WTC11 (cell line): ENCODE results near the gene SRPK3. TPM values are rescaled to one million over a fixed set of nuclear protein-coding genes. Genes with fewer than 3 reads are reported as not detected.

Experiments used
- ATAC-seq: fragments of 200-7000 bp; cut with Tn5 transposase; 2 replicates; pipeline ENCODE4 v1.10.0; 2021; ENCODE audit warnings: mild to moderate bottlenecking, moderate library complexity
- CTCF ChIA-PET: fragments of 300-600 bp; sonication (Branson Sonifier 250); formaldehyde crosslinking; loops from one replicate; lab custom pipeline; 2021; ENCODE audit warnings: antibody characterized with exemption; lab: Charles Lee
- POLR2A ChIA-PET: fragments of 350-600 bp; sonication (Branson Sonifier 250); formaldehyde crosslinking; loops from one replicate; lab custom pipeline; 2021; ENCODE audit warnings: antibody characterized with exemption; lab: Charles Lee
- DNase-seq: peaks from one replicate; pipeline ENCODE4 v3.0.0; 2021; ENCODE audit warnings: low spot score
- H3K27ac Mint-ChIP-seq: 2 replicates; pipeline ENCODE4 v1.8.0; 2021; ENCODE audit warnings: mixed read lengths
- H3K27me3 Mint-ChIP-seq: 2 replicates; pipeline ENCODE4 v1.8.0; 2021; ENCODE audit warnings: low read depth, mild to moderate bottlenecking, moderate library complexity, mixed read lengths
- H3K36me3 Mint-ChIP-seq: 2 replicates; pipeline ENCODE4 v1.8.0; 2021; ENCODE audit warnings: mixed read lengths
- H3K4me1 Mint-ChIP-seq: 2 replicates; pipeline ENCODE4 v1.8.0; 2022; ENCODE audit warnings: mixed read lengths
- H3K4me3 Mint-ChIP-seq: 2 replicates; pipeline ENCODE4 v1.8.0; 2021; ENCODE audit warnings: mild to moderate bottlenecking, moderate library complexity, mixed read lengths
- H3K9me3 Mint-ChIP-seq: 2 replicates; pipeline ENCODE4 v1.8.0; 2021; ENCODE audit warnings: mixed read lengths
- CREM ChIP-seq: sonication (generic); formaldehyde crosslinking; IDR thresholded peaks from 2 replicates; pipeline ENCODE4 v1.8.1; 2022; ENCODE audit warnings: mild to moderate bottlenecking, missing genetic modification reagents, moderate library complexity
- EMX1 ChIP-seq: fragments of 250-450 bp; sonication (Bioruptor Pico); IDR thresholded peaks from 2 replicates; pipeline ENCODE4 v1.8.0; 2021; ENCODE audit warnings: mild to moderate bottlenecking
- GABPB1 ChIP-seq: sonication (generic); formaldehyde crosslinking; IDR thresholded peaks from 2 replicates; pipeline ENCODE4 v1.8.1; 2023; ENCODE audit warnings: mild to moderate bottlenecking, missing genetic modification reagents
- GRHL2 ChIP-seq: fragments of 250-450 bp; sonication (Bioruptor Pico); IDR thresholded peaks from 2 replicates; pipeline ENCODE4 v1.8.0; 2022; ENCODE audit warnings: mild to moderate bottlenecking, moderate library complexity; ENCODE audit not compliant: insufficient replicate concordance, severe bottlenecking
- NFATC4 ChIP-seq: fragments of 250-450 bp; sonication (Bioruptor Pico); IDR thresholded peaks from 2 replicates; pipeline ENCODE4 v1.9.0; 2021; ENCODE audit warnings: mild to moderate bottlenecking
- NFE2L1 ChIP-seq: sonication (generic); formaldehyde crosslinking; IDR thresholded peaks from 2 replicates; pipeline ENCODE4 v1.8.1; 2023; ENCODE audit warnings: missing genetic modification reagents
- SP1 ChIP-seq: sonication (generic); formaldehyde crosslinking; conservative IDR thresholded peaks from 2 replicates; pipeline ENCODE4 v1.8.1; 2022; ENCODE audit warnings: missing genetic modification reagents
- TEAD4 ChIP-seq: sonication (generic); formaldehyde crosslinking; IDR thresholded peaks from 2 replicates; pipeline ENCODE4 v1.8.0; 2022; ENCODE audit warnings: mild to moderate bottlenecking, missing genetic modification reagents
- TP53 ChIP-seq: sonication (generic); formaldehyde crosslinking; IDR thresholded peaks from 2 replicates; pipeline ENCODE4 v1.8.1; 2023; ENCODE audit warnings: mild to moderate bottlenecking, missing genetic modification reagents
- ZBTB21 ChIP-seq: sonication (generic); formaldehyde crosslinking; IDR thresholded peaks from 2 replicates; pipeline ENCODE4 v1.8.1; 2023; ENCODE audit warnings: mild to moderate bottlenecking, missing genetic modification reagents, borderline replicate concordance
- ZNF138 ChIP-seq: sonication (generic); formaldehyde crosslinking; conservative IDR thresholded peaks from 2 replicates; pipeline ENCODE4 v1.8.1; 2022; ENCODE audit warnings: mild to moderate bottlenecking, moderate library complexity, missing genetic modification reagents
- total RNA-seq: library from RNA; stranded (reverse); gene quantifications from 3 replicates; pipeline ENCODE4 v1.2.3, GENCODE V29; 2021
- TF ChIP-seq, protein P1 (sequence below): sonication (generic); formaldehyde crosslinking; IDR thresholded peaks from 2 replicates; pipeline ENCODE4 v1.8.0; 2022; ENCODE audit warnings: mild to moderate bottlenecking, missing genetic modification reagents
- TF ChIP-seq, protein P2 (sequence below): sonication (generic); formaldehyde crosslinking; IDR thresholded peaks from 2 replicates; pipeline ENCODE4 v1.8.0; 2023; ENCODE audit warnings: mild to moderate bottlenecking, missing genetic modification reagents
- TF ChIP-seq, protein P3 (sequence below): sonication (generic); formaldehyde crosslinking; IDR thresholded peaks from 2 replicates; pipeline ENCODE4 v1.8.1; 2023; ENCODE audit warnings: mild to moderate bottlenecking, missing genetic modification reagents, moderate library complexity
- TF ChIP-seq, protein P4 (sequence below): sonication (generic); formaldehyde crosslinking; IDR thresholded peaks from 2 replicates; pipeline ENCODE4 v1.8.0; 2022; ENCODE audit warnings: missing genetic modification reagents
- TF ChIP-seq, protein P5 (sequence below): sonication (generic); formaldehyde crosslinking; IDR thresholded peaks from 2 replicates; pipeline ENCODE4 v1.8.0; 2022; ENCODE audit warnings: mild to moderate bottlenecking, missing genetic modification reagents

The SRPK3 gene
- total RNA-seq, 1 experiment from 2014 or later, result not detected

DNA sequence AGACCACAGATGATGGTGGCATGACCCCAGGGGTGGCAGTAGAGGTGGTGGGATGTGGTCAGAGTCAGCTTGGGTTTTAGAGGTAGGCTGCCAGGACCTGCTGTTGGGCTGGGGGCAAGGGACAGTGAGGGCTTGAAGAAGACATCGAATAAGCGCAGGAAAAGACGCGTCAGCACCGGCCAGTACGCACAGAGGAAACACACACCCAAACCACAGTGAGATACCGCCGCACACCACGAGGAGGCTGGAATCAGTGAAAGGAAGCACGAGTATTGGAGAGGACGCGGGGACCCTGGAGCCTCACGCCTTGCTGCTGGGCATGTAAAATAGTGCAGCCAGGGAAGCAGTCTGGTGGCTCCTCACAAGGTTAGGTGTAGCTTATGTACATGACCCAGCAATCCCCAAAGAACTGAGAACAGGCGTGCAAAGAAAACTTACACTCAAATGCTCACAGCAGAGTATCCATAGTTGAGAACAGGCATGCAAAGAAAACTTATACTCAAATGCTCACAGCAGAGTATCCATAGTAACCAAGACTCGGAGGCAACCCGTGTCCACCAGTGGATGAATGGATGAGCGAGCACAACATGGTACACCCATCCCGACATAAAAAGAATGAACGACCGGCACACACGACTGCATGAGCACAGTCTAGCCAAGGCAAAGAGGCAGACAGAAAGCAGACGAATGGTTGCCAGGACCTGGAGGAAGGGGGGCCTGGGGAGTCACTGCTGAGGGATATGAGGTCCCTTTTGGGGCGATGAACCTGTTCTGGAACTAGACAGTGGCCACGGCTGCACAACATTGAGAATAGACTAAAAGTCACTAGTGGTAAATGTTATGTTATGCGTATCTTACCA is 36.2 kb downstream of the SRPK3 start:
- no peak for DNase-seq
- TF ChIP-seq NFE2L1 (CRISPR knock-in tag) (no peak), EMX1 (CRISPR knock-in tag) (no peak), SP1 (CRISPR knock-in tag) (no peak), TEAD4 (CRISPR knock-in tag) (no peak), ZNF138 (CRISPR knock-in tag) (no peak), GRHL2 (CRISPR knock-in tag) (no peak), CREM (CRISPR knock-in tag) (no peak), GABPB1 (CRISPR knock-in tag) (no peak), TP53 (CRISPR knock-in tag) (no peak), ZBTB21 (CRISPR knock-in tag) (no peak), NFATC4 (CRISPR knock-in tag) (no peak)
- TF ChIP-seq, protein P1, sequence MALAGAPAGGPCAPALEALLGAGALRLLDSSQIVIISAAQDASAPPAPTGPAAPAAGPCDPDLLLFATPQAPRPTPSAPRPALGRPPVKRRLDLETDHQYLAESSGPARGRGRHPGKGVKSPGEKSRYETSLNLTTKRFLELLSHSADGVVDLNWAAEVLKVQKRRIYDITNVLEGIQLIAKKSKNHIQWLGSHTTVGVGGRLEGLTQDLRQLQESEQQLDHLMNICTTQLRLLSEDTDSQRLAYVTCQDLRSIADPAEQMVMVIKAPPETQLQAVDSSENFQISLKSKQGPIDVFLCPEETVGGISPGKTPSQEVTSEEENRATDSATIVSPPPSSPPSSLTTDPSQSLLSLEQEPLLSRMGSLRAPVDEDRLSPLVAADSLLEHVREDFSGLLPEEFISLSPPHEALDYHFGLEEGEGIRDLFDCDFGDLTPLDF (CRISPR knock-in tag), result no peak
- TF ChIP-seq, protein P2, sequence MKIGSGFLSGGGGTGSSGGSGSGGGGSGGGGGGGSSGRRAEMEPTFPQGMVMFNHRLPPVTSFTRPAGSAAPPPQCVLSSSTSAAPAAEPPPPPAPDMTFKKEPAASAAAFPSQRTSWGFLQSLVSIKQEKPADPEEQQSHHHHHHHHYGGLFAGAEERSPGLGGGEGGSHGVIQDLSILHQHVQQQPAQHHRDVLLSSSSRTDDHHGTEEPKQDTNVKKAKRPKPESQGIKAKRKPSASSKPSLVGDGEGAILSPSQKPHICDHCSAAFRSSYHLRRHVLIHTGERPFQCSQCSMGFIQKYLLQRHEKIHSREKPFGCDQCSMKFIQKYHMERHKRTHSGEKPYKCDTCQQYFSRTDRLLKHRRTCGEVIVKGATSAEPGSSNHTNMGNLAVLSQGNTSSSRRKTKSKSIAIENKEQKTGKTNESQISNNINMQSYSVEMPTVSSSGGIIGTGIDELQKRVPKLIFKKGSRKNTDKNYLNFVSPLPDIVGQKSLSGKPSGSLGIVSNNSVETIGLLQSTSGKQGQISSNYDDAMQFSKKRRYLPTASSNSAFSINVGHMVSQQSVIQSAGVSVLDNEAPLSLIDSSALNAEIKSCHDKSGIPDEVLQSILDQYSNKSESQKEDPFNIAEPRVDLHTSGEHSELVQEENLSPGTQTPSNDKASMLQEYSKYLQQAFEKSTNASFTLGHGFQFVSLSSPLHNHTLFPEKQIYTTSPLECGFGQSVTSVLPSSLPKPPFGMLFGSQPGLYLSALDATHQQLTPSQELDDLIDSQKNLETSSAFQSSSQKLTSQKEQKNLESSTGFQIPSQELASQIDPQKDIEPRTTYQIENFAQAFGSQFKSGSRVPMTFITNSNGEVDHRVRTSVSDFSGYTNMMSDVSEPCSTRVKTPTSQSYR, result no peak
- TF ChIP-seq, protein P3, sequence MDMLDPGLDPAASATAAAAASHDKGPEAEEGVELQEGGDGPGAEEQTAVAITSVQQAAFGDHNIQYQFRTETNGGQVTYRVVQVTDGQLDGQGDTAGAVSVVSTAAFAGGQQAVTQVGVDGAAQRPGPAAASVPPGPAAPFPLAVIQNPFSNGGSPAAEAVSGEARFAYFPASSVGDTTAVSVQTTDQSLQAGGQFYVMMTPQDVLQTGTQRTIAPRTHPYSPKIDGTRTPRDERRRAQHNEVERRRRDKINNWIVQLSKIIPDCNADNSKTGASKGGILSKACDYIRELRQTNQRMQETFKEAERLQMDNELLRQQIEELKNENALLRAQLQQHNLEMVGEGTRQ (CRISPR knock-in tag), result no peak
- TF ChIP-seq, protein P4, sequence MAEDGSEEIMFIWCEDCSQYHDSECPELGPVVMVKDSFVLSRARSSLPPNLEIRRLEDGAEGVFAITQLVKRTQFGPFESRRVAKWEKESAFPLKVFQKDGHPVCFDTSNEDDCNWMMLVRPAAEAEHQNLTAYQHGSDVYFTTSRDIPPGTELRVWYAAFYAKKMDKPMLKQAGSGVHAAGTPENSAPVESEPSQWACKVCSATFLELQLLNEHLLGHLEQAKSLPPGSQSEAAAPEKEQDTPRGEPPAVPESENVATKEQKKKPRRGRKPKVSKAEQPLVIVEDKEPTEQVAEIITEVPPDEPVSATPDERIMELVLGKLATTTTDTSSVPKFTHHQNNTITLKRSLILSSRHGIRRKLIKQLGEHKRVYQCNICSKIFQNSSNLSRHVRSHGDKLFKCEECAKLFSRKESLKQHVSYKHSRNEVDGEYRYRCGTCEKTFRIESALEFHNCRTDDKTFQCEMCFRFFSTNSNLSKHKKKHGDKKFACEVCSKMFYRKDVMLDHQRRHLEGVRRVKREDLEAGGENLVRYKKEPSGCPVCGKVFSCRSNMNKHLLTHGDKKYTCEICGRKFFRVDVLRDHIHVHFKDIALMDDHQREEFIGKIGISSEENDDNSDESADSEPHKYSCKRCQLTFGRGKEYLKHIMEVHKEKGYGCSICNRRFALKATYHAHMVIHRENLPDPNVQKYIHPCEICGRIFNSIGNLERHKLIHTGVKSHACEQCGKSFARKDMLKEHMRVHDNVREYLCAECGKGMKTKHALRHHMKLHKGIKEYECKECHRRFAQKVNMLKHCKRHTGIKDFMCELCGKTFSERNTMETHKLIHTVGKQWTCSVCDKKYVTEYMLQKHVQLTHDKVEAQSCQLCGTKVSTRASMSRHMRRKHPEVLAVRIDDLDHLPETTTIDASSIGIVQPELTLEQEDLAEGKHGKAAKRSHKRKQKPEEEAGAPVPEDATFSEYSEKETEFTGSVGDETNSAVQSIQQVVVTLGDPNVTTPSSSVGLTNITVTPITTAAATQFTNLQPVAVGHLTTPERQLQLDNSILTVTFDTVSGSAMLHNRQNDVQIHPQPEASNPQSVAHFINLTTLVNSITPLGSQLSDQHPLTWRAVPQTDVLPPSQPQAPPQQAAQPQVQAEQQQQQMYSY (CRISPR knock-in tag), result no peak
- TF ChIP-seq, protein P5, sequence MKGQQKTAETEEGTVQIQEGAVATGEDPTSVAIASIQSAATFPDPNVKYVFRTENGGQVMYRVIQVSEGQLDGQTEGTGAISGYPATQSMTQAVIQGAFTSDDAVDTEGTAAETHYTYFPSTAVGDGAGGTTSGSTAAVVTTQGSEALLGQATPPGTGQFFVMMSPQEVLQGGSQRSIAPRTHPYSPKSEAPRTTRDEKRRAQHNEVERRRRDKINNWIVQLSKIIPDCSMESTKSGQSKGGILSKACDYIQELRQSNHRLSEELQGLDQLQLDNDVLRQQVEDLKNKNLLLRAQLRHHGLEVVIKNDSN (CRISPR knock-in tag), result no peak
- H3K9me3 Mint-ChIP-seq, result no peaks in the 10 kb centered on the region
- ChIA-PET POLR2A (no interaction called here), CTCF (interaction anchor here (0.7 kb wide), 1 partner anchor 22 kb away, joined by 3 read pairs; the partner anchor contains the start of genes IDH3G and SSR4)
- no peak for ATAC-seq
- H3K27me3 Mint-ChIP-seq, result no peaks in the 10 kb centered on the region
- H3K4me1 Mint-ChIP-seq, result peaks cover 56% of the 10 kb centered on the region
- peak overlapping the region; percentile 67 for H3K27ac Mint-ChIP-seq
- H3K4me3 Mint-ChIP-seq, result no peak overlapping the region
- H3K36me3 Mint-ChIP-seq, result no peaks in the 10 kb centered on the region
